Neural progenitor cell (in vitro differentiated cells): Measurements from ENCODE around the gene VWF.

ENCODE experiments used
- CTCF ChIP-seq: fragments of 200-600 bp; sonication (generic); IDR thresholded peaks from 2 replicates; pipeline ENCODE4 v1.5.1; 2017; ENCODE audit warnings: antibody characterized with exemption, mild to moderate bottlenecking
- EZH2 ChIP-seq: fragments of 200-600 bp; sonication (generic); IDR thresholded peaks from 2 replicates; pipeline ENCODE4 v1.6.1; 2017; ENCODE audit warnings: antibody characterized with exemption, mild to moderate bottlenecking, moderate library complexity
- EZH2phosphoT487 ChIP-seq: fragments of 200-600 bp; sonication (generic); IDR thresholded peaks from 2 replicates; pipeline ENCODE4 v1.6.1; 2017; ENCODE audit warnings: antibody characterized with exemption

GRCh38 chr12:6084261-6084968 is 40.1 kb downstream of the VWF start:
- TF ChIP-seq CTCF: no peak
- no peak for TF ChIP-seq EZH2
- no peak for TF ChIP-seq EZH2phosphoT487
